ENCODE data around the gene MTARC2.

GRCh38 chr1:220732137-220732536 lies 16.0 kb upstream of the MTARC2 start:
- TF ChIP-seq, protein P1, sequence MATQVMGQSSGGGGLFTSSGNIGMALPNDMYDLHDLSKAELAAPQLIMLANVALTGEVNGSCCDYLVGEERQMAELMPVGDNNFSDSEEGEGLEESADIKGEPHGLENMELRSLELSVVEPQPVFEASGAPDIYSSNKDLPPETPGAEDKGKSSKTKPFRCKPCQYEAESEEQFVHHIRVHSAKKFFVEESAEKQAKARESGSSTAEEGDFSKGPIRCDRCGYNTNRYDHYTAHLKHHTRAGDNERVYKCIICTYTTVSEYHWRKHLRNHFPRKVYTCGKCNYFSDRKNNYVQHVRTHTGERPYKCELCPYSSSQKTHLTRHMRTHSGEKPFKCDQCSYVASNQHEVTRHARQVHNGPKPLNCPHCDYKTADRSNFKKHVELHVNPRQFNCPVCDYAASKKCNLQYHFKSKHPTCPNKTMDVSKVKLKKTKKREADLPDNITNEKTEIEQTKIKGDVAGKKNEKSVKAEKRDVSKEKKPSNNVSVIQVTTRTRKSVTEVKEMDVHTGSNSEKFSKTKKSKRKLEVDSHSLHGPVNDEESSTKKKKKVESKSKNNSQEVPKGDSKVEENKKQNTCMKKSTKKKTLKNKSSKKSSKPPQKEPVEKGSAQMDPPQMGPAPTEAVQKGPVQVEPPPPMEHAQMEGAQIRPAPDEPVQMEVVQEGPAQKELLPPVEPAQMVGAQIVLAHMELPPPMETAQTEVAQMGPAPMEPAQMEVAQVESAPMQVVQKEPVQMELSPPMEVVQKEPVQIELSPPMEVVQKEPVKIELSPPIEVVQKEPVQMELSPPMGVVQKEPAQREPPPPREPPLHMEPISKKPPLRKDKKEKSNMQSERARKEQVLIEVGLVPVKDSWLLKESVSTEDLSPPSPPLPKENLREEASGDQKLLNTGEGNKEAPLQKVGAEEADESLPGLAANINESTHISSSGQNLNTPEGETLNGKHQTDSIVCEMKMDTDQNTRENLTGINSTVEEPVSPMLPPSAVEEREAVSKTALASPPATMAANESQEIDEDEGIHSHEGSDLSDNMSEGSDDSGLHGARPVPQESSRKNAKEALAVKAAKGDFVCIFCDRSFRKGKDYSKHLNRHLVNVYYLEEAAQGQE (IDR thresholded peaks at IDR 0.05; ENCODE audit: low read depth, low read length), result no peak
- TF ChIP-seq RAD51 (IDR thresholded peaks at IDR 0.05) (no peak), BHLHE40 (IDR thresholded peaks at IDR 0.05; ENCODE audit: borderline replicate concordance in 1 of 2, low read depth in 2 of 2, low read length in 1 of 2) (no peak), ELK1 (IDR thresholded peaks at IDR 0.05; ENCODE audit: low read depth, low read length) (no peak), KAT2A (conservative IDR thresholded peaks at IDR 0.05; ENCODE audit: control insufficient read depth, low read depth, low read length) (no peak), CEBPB (IDR thresholded peaks at IDR 0.05; ENCODE audit: borderline replicate concordance in 1 of 2, low read depth in 2 of 2, low read length in 2 of 2) (no peak), SREBF2 (IDR thresholded peaks at IDR 0.05; ENCODE audit: low read length) (no peak), FOXM1 (IDR thresholded peaks at IDR 0.05; ENCODE audit: low read depth, low read length) (no peak)

All from GM12878 (cell line).